Ishikawa (cell line): Measurements from ENCODE around the gene PFDN4.
A peak's percentile ranks its signal among the peaks of the same experiment; 100 is the strongest.

Source experiments
- CEBPB ChIP-seq: IDR thresholded peaks from 2 replicates; pipeline ENCODE4 v1.6.1; 2012
- CREB1 ChIP-seq: IDR thresholded peaks from 2 replicates; pipeline ENCODE4 v1.6.1; 2012; ENCODE audit warnings: low read depth
- EGR1 ChIP-seq: IDR thresholded peaks from 2 replicates; pipeline ENCODE4 v1.6.1; 2012
- EP300 ChIP-seq: IDR thresholded peaks from 2 replicates; pipeline ENCODE4 v1.6.1; 2012; ENCODE audit warnings: borderline replicate concordance
- FOXM1 ChIP-seq: IDR thresholded peaks from 2 replicates; pipeline ENCODE4 v1.6.1; 2012; ENCODE audit warnings: low read depth, borderline replicate concordance
- MAX ChIP-seq: IDR thresholded peaks from 2 replicates; pipeline ENCODE4 v1.6.1; 2012
- NFIC ChIP-seq: IDR thresholded peaks from 2 replicates; pipeline ENCODE4 v1.6.1; 2012
- RAD21 ChIP-seq: IDR thresholded peaks from 2 replicates; pipeline ENCODE4 v1.6.1; 2012; ENCODE audit warnings: low read depth
- REST ChIP-seq: IDR thresholded peaks from 2 replicates; pipeline ENCODE4 v1.6.1; 2012; ENCODE audit warnings: low read depth, mild to moderate bottlenecking
- TAF1 ChIP-seq: IDR thresholded peaks from 2 replicates; pipeline ENCODE4 v1.6.1; 2012; ENCODE audit warnings: low read depth, mild to moderate bottlenecking
- TCF12 ChIP-seq: IDR thresholded peaks from 2 replicates; pipeline ENCODE4 v1.6.1; 2012; ENCODE audit warnings: low read depth
- TEAD4 ChIP-seq: IDR thresholded peaks from 2 replicates; pipeline ENCODE4 v1.6.1; 2012
- USF1 ChIP-seq: IDR thresholded peaks from 2 replicates; pipeline ENCODE4 v1.6.1; 2012
- YY1 ChIP-seq: IDR thresholded peaks from 2 replicates; pipeline ENCODE4 v1.6.1; 2012; ENCODE audit warnings: low read depth
- ZBTB7A ChIP-seq: IDR thresholded peaks from 2 replicates; pipeline ENCODE4 v1.6.1; 2012; ENCODE audit warnings: low read depth

The PFDN4 gene

DNA sequence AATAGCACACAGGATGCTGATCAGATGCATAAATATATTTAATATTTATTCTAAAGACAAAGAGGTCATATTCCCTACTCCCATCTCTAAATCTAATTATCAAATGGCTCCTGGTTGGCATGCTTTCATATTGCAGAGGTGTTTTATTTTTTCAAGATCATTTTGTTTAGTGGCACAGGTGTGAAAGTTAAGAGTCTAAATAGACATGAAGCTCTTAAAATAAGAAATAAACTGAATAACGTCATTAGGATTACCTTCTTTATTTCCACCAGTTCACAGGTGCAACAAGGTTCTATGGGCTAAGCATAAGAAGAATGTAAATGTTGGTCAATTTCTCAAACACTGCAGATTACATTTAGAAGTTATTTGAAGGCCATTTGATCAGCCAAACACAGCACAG lies 27.0 kb upstream of the PFDN4 start:
- TF ChIP-seq NFIC (no peak), FOXM1 (no peak), EGR1 (no peak), CEBPB (no peak), TEAD4 (no peak), CREB1 (no peak), REST (no peak), ZBTB7A (no peak), USF1 (no peak), TAF1 (no peak), RAD21 (no peak), EP300 (no peak), TCF12 (no peak), YY1 (no peak), MAX (no peak)

DNA sequence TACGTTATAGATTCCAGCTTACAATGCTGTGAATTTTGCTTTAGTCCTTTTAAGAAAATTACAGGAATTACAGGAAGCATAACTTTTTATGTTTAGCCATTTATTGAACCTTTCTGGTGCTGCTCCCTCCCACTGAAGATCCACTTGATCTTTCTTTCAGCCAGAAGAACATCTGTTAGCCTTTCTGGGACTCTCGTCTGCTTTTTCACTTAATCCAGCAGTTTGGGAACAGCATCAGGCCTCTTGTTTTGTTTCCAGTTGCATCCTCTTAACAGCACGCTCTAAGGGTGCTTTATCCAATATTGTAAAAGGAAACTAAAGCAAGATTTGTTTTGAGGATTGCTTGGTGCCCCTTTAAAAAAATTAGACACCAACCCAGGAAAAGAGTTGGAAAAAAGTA lies 23.8 kb upstream of the PFDN4 start:
- TF ChIP-seq FOXM1 (no peak), TEAD4 (no peak), EGR1 (no peak), USF1 (no peak), TAF1 (no peak)

DNA sequence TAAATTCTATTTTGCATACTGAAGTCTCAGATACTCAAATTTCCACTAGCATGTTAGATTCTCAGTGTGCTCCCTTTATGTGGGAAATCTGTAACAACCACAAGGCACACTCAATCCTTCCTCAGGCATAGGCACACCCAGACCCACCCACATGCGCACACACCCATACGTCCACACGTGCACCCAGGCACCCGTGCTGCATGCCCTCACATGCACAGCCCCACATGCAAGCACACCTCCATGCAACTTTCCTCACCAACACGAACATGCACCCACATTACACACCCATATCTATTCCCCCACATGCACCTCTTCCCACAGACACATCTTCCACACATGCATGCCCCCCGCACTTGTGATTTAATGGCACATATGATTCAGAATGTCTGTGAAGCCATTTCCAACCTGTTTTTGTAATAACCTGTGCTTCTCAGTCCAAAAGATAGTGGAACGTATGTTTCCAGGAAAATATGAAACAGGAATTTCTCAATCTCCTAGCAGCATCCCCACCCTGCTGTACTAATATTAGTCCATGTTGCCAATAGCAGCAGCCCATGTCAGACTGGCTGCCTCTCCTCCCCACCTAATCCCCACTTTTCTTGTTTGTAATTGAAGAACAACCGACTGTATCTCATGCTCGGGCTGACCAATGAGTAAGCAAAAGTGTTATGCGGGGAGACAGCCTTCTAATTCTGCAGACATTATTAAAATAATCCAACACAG lies 22.8 kb upstream of the PFDN4 start:
- TF ChIP-seq CEBPB = no peak
- TF ChIP-seq FOXM1 = no peak
- no peak for TF ChIP-seq NFIC
- TF ChIP-seq MAX = no peak
- TF ChIP-seq EGR1 = no peak
- TF ChIP-seq YY1 = no peak
- TF ChIP-seq RAD21 = no peak
- TF ChIP-seq TCF12 = no peak

GRCh38 chr20:54188132-54188849 lies 19.6 kb upstream of the PFDN4 start:
- peak; percentile 26; the same call in 1 of the 2 replicates for TF ChIP-seq USF1
- no peak for TF ChIP-seq EGR1

DNA sequence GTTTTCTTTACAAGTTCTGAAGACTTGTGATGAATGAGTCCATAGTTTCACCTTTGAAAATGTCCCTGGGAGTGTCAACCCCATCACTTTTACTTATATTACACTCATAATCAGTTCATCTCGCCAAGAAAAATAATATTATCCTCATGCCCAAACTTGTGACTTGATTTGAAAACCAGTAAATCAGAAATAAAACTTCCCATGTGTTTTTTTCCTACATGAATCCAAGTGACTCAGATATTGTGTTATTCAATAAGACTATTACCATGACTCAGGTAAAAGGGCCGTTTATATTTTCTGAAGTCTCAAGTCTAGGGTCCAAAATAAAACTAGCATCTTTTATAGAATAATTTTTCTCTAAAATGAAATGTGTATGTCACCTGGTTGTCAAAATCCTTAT lies 18.3 kb upstream of the PFDN4 start:
- no peak for TF ChIP-seq RAD21
- no peak for TF ChIP-seq CEBPB
- TF ChIP-seq ZBTB7A = no peak
- TF ChIP-seq EP300 = no peak
- no peak for TF ChIP-seq TCF12
- no peak for TF ChIP-seq NFIC
- no peak for TF ChIP-seq YY1
- no peak for TF ChIP-seq REST
- TF ChIP-seq CREB1 = no peak
- TF ChIP-seq MAX = no peak
- no peak for TF ChIP-seq TAF1
- no peak for TF ChIP-seq TEAD4
- TF ChIP-seq USF1 = no peak
- TF ChIP-seq EGR1 = no peak
- TF ChIP-seq FOXM1 = no peak
